Gastroesophageal sphincter (tissue), 3 donors: ENCODE measurements around the gene TMEM123.

Source experiments
- CTCF ChIP-seq, 4 experiments: fragments of 200-600 bp in 2 of 4; fragments of 450-650 bp in 2 of 4; sonication (generic) in 1 of 4; IDR thresholded peaks; one replicate each; pipeline ENCODE4 v1.5.1; 2017 to 2019; ENCODE audit warnings: antibody characterized with exemption in 4 of 4, mild to moderate bottlenecking in 2 of 4, moderate library complexity in 2 of 4
- EP300 ChIP-seq: sonication (generic); formaldehyde crosslinking; IDR thresholded peaks from one replicate; pipeline ENCODE4 v1.6.1; 2017; ENCODE audit warnings: antibody characterized with exemption, mild to moderate bottlenecking
- POLR2A ChIP-seq, 2 donors: fragments of 450-650 bp; IDR thresholded peaks; one replicate each; pipeline ENCODE4 v1.6.1; 2017; ENCODE audit warnings: antibody characterized with exemption in 2 of 2, mild to moderate bottlenecking in 2 of 2, moderate library complexity in 1 of 2
- POLR2AphosphoS5 ChIP-seq: sonication (generic); formaldehyde crosslinking; IDR thresholded peaks from one replicate; pipeline ENCODE4 v1.6.1; 2017; ENCODE audit warnings: antibody characterized with exemption

DNA sequence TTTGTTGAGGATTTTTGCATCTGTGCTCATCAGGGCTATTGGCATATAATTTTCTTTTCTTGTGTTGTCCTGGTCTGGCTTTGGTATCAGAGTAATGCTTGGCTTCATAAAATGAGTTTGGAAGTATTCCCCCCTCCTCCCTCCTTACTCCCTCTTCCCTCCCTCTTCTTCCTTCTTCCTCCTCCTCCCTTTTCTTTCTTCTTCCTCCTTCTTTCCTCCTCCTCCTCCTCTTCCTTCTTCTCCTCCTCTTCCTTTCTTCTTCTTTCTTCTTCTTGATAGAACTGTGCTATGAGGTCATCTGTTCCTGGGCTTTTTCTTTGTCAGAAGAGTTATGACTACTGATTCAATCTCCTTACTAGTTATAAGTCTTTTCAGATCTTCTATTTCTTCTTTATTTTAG, 95.4 kb downstream of the TMEM123 start:
- TF ChIP-seq CTCF (IDR thresholded peaks at IDR 0.05) (no peak), POLR2A (IDR thresholded peaks at IDR 0.05) (no peak), EP300 (no peak), POLR2AphosphoS5 (no peak)
